Breast epithelium (tissue), 3 donors: ENCODE results near the gene RNF2.

ENCODE experiments used
- POLR2AphosphoS5 ChIP-seq, 3 donors: sonication (generic); formaldehyde crosslinking; IDR thresholded peaks; one replicate each; pipeline ENCODE4 v1.6.1; 2017; ENCODE audit warnings: antibody characterized with exemption in 3 of 3
- TF ChIP-seq, protein P1 (sequence below), 3 donors: fragments of 450-650 bp; IDR thresholded peaks; one replicate each; pipeline ENCODE4 v1.5.1; 2016 to 2017; ENCODE audit warnings: antibody characterized with exemption in 3 of 3, mild to moderate bottlenecking in 3 of 3, moderate library complexity in 3 of 3

DNA sequence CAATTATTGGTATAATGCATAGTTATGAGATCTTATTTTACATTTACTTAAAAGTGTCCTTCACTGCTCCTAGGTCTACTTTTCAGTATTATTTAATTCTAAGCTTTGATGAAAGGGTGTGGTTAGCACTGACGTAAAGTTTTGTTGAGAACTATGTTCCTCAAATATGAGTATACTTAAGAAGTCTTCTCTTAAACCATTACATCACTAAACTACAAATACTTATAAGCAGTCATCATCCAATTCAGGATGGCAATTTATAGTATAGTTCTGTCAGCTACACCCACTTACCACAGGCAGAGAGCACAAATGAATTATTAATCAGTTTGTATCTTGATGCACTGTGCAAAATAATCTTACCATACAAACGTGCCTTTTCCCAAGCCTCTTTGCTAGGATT, 84.3 kb downstream of the RNF2 start:
- TF ChIP-seq, protein P1, sequence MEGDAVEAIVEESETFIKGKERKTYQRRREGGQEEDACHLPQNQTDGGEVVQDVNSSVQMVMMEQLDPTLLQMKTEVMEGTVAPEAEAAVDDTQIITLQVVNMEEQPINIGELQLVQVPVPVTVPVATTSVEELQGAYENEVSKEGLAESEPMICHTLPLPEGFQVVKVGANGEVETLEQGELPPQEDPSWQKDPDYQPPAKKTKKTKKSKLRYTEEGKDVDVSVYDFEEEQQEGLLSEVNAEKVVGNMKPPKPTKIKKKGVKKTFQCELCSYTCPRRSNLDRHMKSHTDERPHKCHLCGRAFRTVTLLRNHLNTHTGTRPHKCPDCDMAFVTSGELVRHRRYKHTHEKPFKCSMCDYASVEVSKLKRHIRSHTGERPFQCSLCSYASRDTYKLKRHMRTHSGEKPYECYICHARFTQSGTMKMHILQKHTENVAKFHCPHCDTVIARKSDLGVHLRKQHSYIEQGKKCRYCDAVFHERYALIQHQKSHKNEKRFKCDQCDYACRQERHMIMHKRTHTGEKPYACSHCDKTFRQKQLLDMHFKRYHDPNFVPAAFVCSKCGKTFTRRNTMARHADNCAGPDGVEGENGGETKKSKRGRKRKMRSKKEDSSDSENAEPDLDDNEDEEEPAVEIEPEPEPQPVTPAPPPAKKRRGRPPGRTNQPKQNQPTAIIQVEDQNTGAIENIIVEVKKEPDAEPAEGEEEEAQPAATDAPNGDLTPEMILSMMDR (IDR thresholded peaks at IDR 0.05): no peak
- TF ChIP-seq POLR2AphosphoS5 (IDR thresholded peaks at IDR 0.05): no peak
